SH-SY5Y (cell line): ENCODE data around the gene TEDDM1.

Source experiments
- GATA2 ChIP-seq: IDR thresholded peaks from 2 replicates; pipeline ENCODE4 v1.6.1; 2011; ENCODE audit warnings: mild to moderate bottlenecking, low read depth, low read length
- GATA3 ChIP-seq: IDR thresholded peaks from 2 replicates; pipeline ENCODE4 v1.6.1; 2011; ENCODE audit warnings: low read depth, mild to moderate bottlenecking, low read length, moderate library complexity

DNA sequence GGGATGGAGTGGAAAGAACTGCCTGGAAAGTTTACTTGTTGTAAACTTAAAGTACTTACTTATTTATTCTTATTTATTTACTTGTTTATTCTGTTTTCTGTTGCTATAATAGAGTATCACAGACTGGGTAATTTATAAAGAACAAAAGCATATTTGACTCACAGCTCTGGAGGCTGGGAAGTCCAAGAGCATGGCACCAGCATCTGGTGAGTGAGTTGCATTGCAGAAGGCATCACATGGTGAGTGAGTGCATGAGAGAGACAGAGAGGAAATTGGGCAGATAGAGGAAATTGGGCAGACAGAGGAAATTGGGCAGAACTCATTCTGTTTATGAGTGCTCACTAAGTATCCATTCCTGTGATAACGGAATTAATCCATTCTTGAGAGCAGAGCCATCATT lies 37.9 kb upstream of the TEDDM1 start:
- TF ChIP-seq GATA3 (no peak), GATA2 (no peak)
